Measurements from ENCODE around the gene SH3BP1. TPM values are rescaled to one million over a fixed set of nuclear protein-coding genes. Genes with fewer than 3 reads are reported as not detected.
A peak's percentile ranks its signal among the peaks of the same experiment; 100 is the strongest.

SH3BP1 gene
- polyA plus RNA-seq, 2 of the 4 experiments (the other 2 are of a cell fraction) = 1.8 to 2.7 TPM

GRCh38 chr22:37643225-37643847 lies 3.9 kb downstream of the SH3BP1 start:
- H3K4me3 ChIP-seq = no peak overlapping the region
- ATAC-seq = peak; percentile 79 to 92
- no peak for FAIRE-seq

GRCh38 chr22:37647317-37647716 lies 7.8 kb downstream of the SH3BP1 start:
- H3K4me3 ChIP-seq = no peak overlapping the region
- POLR2A ChIA-PET = no interaction called here
- WGBS (ENCODE audit: missing lambda C conversion rate) = 100% methylated on average over 7 of the region's 9 CpGs
- H3K9me3 ChIP-seq = no peaks in the 10 kb centered on the region
- CTCF ChIA-PET = interaction anchor here (0.6 kb wide), 1 partner anchor 142 kb away, joined by 4 read pairs; no protein-coding TSS in a partner anchor
- FAIRE-seq = no peak
- DNase-seq (ENCODE audit: low read depth in 1 of 2, low spot score in 1 of 2) = no peak
- ATAC-seq = no peak
- no peaks in the 10 kb centered on the region for H3K4me1 ChIP-seq
- no peak overlapping the region for H3K27ac ChIP-seq
- no peak overlapping the region for H3K4me2 ChIP-seq
- no peak for TF ChIP-seq SREBF2 (IDR thresholded peaks at IDR 0.05)

More at GRCh38 chr22:37643225-37643847, 3.9 kb downstream of the SH3BP1 start:
- no peak for TF ChIP-seq NR3C1 (IDR thresholded peaks at IDR 0.05)
- TF ChIP-seq, protein P1, sequence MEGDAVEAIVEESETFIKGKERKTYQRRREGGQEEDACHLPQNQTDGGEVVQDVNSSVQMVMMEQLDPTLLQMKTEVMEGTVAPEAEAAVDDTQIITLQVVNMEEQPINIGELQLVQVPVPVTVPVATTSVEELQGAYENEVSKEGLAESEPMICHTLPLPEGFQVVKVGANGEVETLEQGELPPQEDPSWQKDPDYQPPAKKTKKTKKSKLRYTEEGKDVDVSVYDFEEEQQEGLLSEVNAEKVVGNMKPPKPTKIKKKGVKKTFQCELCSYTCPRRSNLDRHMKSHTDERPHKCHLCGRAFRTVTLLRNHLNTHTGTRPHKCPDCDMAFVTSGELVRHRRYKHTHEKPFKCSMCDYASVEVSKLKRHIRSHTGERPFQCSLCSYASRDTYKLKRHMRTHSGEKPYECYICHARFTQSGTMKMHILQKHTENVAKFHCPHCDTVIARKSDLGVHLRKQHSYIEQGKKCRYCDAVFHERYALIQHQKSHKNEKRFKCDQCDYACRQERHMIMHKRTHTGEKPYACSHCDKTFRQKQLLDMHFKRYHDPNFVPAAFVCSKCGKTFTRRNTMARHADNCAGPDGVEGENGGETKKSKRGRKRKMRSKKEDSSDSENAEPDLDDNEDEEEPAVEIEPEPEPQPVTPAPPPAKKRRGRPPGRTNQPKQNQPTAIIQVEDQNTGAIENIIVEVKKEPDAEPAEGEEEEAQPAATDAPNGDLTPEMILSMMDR (IDR thresholded peaks at IDR 0.05) = peak; percentile 67
- peak; percentile 79 for TF ChIP-seq SMC3 (IDR thresholded peaks at IDR 0.05)
- TF ChIP-seq RAD21 (conservative IDR thresholded peaks at IDR 0.05 in 1 of 2, IDR thresholded peaks at IDR 0.05 in 1 of 2) = peak; percentile 65 to 66
- no peak for TF ChIP-seq ELK1 (IDR thresholded peaks at IDR 0.05; ENCODE audit: low read depth, low read length)
- no peak for TF ChIP-seq TP53 (CRISPR knock-in tag; IDR thresholded peaks at IDR 0.05)
- no peaks in the 10 kb centered on the region for H3K9me3 ChIP-seq
- no peak overlapping the region for H3K4me2 ChIP-seq
- WGBS (ENCODE audit: missing lambda C conversion rate) = 92% methylated on average over 3 of the region's 9 CpGs
- peak; percentile 59 to 78 for DNase-seq (ENCODE audit: low read depth in 1 of 2, low spot score in 1 of 2)
- CTCF ChIA-PET = interaction anchor here (0.5 to 7.1 kb wide), 46 partner anchors 11 to 892 kb away, joined by 3 to 152 read pairs (median 5); partner anchors contain the start of genes LGALS1, NOL12, PDXP and TRIOBP
- peaks cover 10% of the 10 kb centered on the region; the same call in 2 of the 3 replicates for H3K4me1 ChIP-seq
- POLR2A ChIA-PET = interaction anchor here (0.5 to 2.0 kb wide), 7 partner anchors 11 to 162 kb away, joined by 3 to 9 read pairs (median 4); partner anchors contain the start of genes GGA1 and PDXP
- 0 out of 6 replicates have a peak overlapping the region, but pooled peaks of 1 of the 2 experiments have one; percentile 26 for H3K27ac ChIP-seq

- no peak overlapping the region for H3K27ac ChIP-seq
- no peak overlapping the region for H3K4me2 ChIP-seq
- FAIRE-seq = no peak
- POLR2A ChIA-PET = no interaction called here
- CTCF ChIA-PET = interaction anchor here (0.6 to 2.6 kb wide), 4 partner anchors 10 to 144 kb away, joined by 4 to 11 read pairs (median 6); partner anchors contain the start of gene PDXP
- H3K9me3 ChIP-seq = no peaks in the 10 kb centered on the region
- H3K4me3 ChIP-seq = no peak overlapping the region
- no peaks in the 10 kb centered on the region for H3K4me1 ChIP-seq
- WGBS (ENCODE audit: missing lambda C conversion rate) = 63% methylated on average over 7 of the region's 9 CpGs
- TF ChIP-seq BHLHE40 (IDR thresholded peaks at IDR 0.05; ENCODE audit: low read depth, low read length) (no peak), PBX3 (IDR thresholded peaks at IDR 0.05) (no peak), ZSCAN20 (CRISPR knock-in tag; IDR thresholded peaks at IDR 0.05) (no peak), SREBF2 (IDR thresholded peaks at IDR 0.05) (no peak), ZC3H11A (IDR thresholded peaks at IDR 0.05) (no peak), CHD2 (IDR thresholded peaks at IDR 0.05; ENCODE audit: low read length, partially characterized antibody) (no peak), HOXB13 (CRISPR knock-in tag; IDR thresholded peaks at IDR 0.05; ENCODE audit: low read depth) (no peak), ELK1 (IDR thresholded peaks at IDR 0.05; ENCODE audit: low read depth, low read length) (no peak), HEYL (CRISPR knock-in tag; IDR thresholded peaks at IDR 0.05) (no peak), RNF2 (IDR thresholded peaks at IDR 0.05; ENCODE audit: borderline replicate concordance, low read depth) (no peak), TP53 (CRISPR knock-in tag; IDR thresholded peaks at IDR 0.05) (no peak), FOXS1 (CRISPR knock-in tag; IDR thresholded peaks at IDR 0.05) (no peak), CEBPB (IDR thresholded peaks at IDR 0.05) (no peak), RARB (CRISPR knock-in tag; IDR thresholded peaks at IDR 0.05) (no peak), RFX5 (IDR thresholded peaks at IDR 0.05) (no peak), RCOR1 (IDR thresholded peaks at IDR 0.05; ENCODE audit: low read depth, low read length) (no peak), ZNF302 (CRISPR knock-in tag; IDR thresholded peaks at IDR 0.05) (no peak), RAD21 (conservative IDR thresholded peaks at IDR 0.05 in 1 of 2, IDR thresholded peaks at IDR 0.05 in 1 of 2) (no peak)
- TF ChIP-seq, protein P2, sequence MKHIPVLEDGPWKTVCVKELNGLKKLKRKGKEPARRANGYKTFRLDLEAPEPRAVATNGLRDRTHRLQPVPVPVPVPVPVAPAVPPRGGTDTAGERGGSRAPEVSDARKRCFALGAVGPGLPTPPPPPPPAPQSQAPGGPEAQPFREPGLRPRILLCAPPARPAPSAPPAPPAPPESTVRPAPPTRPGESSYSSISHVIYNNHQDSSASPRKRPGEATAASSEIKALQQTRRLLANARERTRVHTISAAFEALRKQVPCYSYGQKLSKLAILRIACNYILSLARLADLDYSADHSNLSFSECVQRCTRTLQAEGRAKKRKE (CRISPR knock-in tag; IDR thresholded peaks at IDR 0.05; ENCODE audit: low read depth) = no peak
- TF ChIP-seq, protein P3, sequence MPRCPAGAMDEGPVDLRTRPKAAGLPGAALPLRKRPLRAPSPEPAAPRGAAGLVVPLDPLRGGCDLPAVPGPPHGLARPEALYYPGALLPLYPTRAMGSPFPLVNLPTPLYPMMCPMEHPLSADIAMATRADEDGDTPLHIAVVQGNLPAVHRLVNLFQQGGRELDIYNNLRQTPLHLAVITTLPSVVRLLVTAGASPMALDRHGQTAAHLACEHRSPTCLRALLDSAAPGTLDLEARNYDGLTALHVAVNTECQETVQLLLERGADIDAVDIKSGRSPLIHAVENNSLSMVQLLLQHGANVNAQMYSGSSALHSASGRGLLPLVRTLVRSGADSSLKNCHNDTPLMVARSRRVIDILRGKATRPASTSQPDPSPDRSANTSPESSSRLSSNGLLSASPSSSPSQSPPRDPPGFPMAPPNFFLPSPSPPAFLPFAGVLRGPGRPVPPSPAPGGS (IDR thresholded peaks at IDR 0.05) = no peak
- DNase-seq (ENCODE audit: low read depth in 1 of 2, low spot score in 1 of 2) = peak in 1 of 2 experiments; percentile 36
- no peak for ATAC-seq
Observed at GRCh38 chr22:37647928-37648327, 8.5 kb downstream of the SH3BP1 start.
